GM12875 (cell line): ENCODE results near the gene E2F3.
"Not testable (repeated sequence)": the region's sequence is repeated elsewhere in the genome, so short reads cannot be mapped to it uniquely, and the experiment has no call there.

ENCODE experiments used
- H3K4me3 ChIP-seq: one replicate; pipeline ENCODE4 v1.5.1; 2011; ENCODE audit warnings: low read depth, low read length, control low read depth
- CTCF ChIP-seq: IDR thresholded peaks from 2 replicates; pipeline ENCODE4 v1.5.1; 2011; ENCODE audit warnings: low read depth, mild to moderate bottlenecking, control low read depth, inconsistent platforms, low read length, moderate library complexity, borderline replicate concordance; ENCODE audit not compliant: insufficient read depth

Gene E2F3

GRCh38 chr6:20464041-20464440 lies 62.4 kb downstream of the E2F3 start:
- H3K4me3 ChIP-seq, result no peak overlapping the region

GRCh38 chr6:20464847-20465246 lies 63.2 kb downstream of the E2F3 start:
- no peak overlapping the region for H3K4me3 ChIP-seq
- TF ChIP-seq CTCF, result no peak

More at GRCh38 chr6:20464041-20464440, 62.4 kb downstream of the E2F3 start:
- no peak for TF ChIP-seq CTCF

- not testable (repeated sequence) for H3K4me3 ChIP-seq
Observed at GRCh38 chr6:20465616-20466015, 63.9 kb downstream of the E2F3 start.

- no peak for TF ChIP-seq CTCF
- no peak overlapping the region for H3K4me3 ChIP-seq
Observed at GRCh38 chr6:20467437-20467836, 65.8 kb downstream of the E2F3 start.

GRCh38 chr6:20468209-20468608 lies 66.5 kb downstream of the E2F3 start:
- no peak overlapping the region for H3K4me3 ChIP-seq
- TF ChIP-seq CTCF, result no peak

GRCh38 chr6:20472748-20473147 lies 71.1 kb downstream of the E2F3 start:
- no peak overlapping the region for H3K4me3 ChIP-seq
- no peak for TF ChIP-seq CTCF

GRCh38 chr6:20473518-20473917 lies 71.8 kb downstream of the E2F3 start:
- no peak for TF ChIP-seq CTCF
- no peak overlapping the region for H3K4me3 ChIP-seq
